ENCODE measurements around the gene IGSF9.

DNA sequence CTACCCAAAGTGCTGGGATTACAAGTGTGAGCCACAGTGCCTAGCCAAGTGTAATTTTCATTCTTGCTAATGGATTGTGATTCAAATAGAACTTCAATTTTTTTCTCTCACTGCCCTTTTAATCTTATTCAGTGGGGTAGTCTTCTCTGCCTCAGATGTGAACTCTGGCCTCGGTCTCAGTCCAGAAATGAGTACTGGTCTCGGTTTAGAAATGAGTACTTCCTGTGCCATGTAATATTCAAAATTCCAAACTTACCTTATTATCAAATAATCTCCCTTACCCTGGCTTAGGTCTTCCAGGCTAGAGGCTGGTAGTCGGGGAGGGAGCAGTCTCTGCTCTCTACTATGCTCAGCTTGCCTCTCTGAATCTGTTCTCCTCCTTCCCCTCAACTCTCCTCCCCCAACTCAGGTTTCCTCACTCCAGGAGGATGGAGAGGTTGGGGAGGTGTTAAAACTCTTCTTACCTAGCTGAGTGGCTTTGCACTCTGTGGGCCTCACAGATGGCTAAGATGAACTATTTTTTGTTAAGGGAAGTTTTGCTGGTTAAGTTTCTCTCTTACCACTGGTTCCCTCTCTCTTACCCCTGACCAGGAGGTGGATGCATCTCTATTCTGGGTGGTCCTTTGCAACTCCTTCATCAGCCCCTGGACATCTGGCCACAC lies 13.4 kb upstream of the IGSF9 start:
- TF ChIP-seq CTCF (conservative IDR thresholded peaks at IDR 0.05; ENCODE audit: low read depth, low read length) (no peak), POLR2A (IDR thresholded peaks at IDR 0.05; ENCODE audit: low read depth, low read length) (no peak), BHLHE40 (IDR thresholded peaks at IDR 0.05; ENCODE audit: low read depth, low read length) (no peak), MAFK (IDR thresholded peaks at IDR 0.05; ENCODE audit: low read depth, low read length) (no peak), CHD1 (IDR thresholded peaks at IDR 0.05; ENCODE audit: low read depth, low read length) (no peak), CEBPB (IDR thresholded peaks at IDR 0.05; ENCODE audit: low read depth, low read length) (no peak), RAD21 (IDR thresholded peaks at IDR 0.05; ENCODE audit: low read length) (no peak), FOS (IDR thresholded peaks at IDR 0.05; ENCODE audit: low read depth, low read length) (no peak), SMC3 (IDR thresholded peaks at IDR 0.05; ENCODE audit: low read depth, low read length) (no peak), USF2 (IDR thresholded peaks at IDR 0.05; ENCODE audit: low read depth, low read length) (no peak), MXI1 (IDR thresholded peaks at IDR 0.05; ENCODE audit: borderline replicate concordance, low read depth, low read length) (no peak), MAZ (IDR thresholded peaks at IDR 0.05; ENCODE audit: borderline replicate concordance, low read depth, low read length) (no peak), RFX5 (IDR thresholded peaks at IDR 0.05; ENCODE audit: low read depth, low read length) (no peak), ELK1 (IDR thresholded peaks at IDR 0.05; ENCODE audit: borderline replicate concordance, low read depth, low read length) (no peak)

Measured in IMR-90 (cell line).